Stimulated activated CD4-positive, alpha-beta T cell treated with anti-CD3 and anti-CD28 coated beads, Interleukin-4, amount 100 ng/mL, for 4 hours (primary cell): Measurements from ENCODE around the gene ACD.

Source experiments
- DNase-seq, 2 experiments: peaks; one replicate each; pipeline ENCODE4 v3.0.0-alpha.2; 2020

ACD gene

DNA sequence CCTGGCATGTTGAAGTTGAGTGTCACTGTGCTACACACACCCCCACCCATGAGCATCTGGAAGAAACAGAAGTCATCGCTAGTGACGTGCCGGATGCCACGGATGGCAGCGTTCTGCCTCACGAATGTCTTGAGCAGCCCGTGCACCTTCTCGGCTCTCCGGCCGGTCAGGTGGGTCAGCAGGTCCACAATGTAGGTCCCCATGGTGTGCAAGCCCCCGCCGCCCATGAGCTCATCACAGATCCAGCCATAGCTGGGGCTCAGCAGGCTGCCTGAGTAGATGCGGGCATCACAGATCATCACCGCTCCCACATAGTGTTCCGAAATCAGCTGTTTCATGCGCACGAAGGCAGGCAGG is 15.5 kb upstream of the ACD start:
- DNase-seq, result no peak

DNA sequence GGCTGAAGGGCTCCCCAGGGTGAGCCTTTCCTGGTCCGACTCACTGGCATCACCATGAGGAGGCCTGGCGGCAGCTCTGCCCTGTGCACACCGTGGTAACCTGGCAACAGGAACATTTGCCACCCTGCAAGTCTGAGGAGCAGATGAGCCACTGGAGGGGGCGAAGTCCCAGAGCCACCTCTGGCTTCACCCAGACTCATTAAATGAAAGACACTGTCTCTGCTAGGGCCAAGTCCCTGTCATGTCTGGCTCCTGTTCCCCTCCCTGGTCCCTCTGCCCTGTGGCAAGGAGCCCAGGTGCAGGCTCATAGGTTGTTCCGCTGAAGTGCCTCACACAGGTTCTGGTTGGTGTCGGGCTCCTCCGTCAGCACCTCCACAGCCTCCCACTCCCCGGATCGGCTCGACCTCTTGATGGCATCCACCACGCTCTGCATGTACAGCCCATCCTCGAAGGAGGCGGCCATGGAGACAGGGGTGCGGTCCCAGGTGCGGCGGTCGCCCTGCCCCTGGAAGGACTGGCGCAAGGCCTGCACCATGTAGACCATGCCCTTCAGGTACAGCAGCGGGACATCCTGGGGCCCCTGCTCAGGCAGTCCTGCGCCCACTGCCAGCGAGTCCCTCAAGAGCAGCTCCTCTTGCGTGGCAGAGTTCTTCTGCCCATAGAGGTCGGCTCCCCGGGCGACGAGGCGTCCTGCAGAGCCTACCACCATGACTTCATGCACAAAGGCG is 15.0 kb upstream of the ACD start:
- no peak for DNase-seq

DNA sequence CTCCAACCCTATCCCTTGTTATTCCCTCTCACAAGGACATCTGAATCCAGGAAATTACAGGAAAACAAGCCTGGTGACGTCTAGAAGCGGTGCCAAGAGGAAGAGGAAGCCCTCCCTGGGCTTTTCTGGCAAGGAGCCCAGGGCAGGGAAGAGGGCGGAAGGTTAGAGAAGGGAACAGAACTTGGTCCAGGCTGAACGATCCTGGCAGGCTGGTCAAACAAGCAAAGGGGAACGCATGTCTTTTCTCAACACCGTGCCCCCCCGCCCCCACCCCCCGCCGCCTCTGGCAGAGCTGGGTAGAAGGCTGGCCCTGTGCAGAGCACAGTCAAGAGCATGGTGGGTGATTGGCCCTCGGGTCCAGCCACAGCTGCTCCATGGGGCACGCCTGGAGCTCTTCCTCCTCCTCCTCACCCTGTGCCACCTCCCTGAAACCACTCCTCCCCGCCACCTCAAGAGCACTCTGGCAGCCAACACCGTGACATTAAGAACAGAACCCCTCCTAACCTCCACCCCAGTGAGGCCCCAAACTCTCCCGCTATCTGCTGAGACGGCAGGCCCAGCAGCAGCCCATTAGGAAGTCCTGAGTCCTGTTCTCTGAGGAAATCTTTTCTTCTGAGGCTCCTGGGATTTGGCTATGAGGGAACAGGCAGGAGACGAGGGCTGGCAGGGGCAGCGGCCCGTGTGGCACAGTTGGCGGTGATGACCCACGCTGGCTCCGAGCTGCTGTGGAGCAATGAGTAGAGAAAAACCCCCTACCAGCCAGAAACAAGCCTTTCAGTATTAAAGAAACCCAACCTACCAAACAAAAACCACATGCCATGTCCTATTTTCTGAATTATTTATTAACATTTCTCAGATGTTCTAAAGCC is 13.9 kb upstream of the ACD start:
- no peak for DNase-seq

DNA sequence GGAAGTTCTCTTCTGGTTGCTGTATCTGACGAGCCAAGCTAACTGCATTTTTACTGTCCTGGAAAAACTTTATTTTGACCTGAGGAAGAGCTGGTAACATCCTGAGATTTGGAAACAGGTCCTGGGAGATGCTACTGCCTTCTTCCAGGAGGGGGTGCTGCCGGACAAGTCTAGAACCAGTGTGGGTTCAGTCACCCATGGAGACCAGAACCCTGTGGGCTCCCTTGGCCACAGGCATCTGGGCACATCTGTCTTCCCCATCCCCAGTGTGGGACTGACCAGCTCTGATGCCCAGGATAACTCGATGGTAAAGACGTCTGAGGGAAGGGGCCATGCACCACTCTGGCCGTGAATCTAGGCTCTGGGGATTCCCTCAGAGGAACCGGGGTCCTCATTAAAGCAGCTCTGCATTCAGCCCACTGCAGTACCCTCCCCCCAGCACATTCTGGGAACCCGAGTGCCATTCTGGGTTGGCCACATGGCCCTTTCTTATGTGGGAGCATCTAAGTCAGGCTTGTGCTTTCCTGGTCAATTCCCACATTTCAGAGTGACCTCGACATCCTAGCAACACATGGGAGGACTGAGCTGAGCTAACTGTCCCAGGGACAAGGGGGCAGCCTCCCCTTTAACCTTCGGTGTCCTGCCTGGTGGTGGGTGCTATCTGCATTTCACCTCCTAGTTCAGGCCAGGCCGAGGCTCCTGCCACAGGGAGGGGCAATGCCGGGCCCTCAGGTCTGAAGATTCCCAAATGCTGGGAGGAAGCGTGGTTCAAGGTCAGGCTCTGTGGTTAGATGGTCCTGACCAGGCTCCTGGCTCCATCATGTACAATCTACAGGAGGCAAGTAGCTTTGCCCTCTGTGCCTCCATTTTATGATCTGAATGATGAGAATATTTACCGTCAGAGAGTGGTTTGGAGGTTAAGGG is 12.9 kb upstream of the ACD start:
- peak in 1 of 2 experiments; percentile 40 for DNase-seq

DNA sequence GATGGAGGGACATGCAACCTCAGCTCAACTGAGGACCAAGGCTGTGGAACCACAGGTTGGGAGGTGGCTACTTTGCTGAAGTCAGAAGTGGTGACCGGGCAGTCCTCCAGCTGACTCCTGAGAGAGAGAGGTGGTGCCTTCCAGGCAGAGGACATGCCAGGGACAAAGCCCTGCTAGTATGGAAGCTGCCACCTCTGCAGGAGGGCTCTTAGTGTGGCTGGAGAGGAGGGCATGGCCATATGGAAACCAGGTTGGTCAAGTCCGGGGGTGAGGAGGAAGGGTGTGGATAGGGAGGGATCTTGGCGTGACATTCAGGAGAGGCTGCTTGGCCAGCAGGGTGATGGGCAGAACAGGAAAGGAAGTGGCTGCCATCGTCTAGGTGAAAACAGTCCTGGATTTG is 12.2 kb upstream of the ACD start:
- DNase-seq, result no peak

DNA sequence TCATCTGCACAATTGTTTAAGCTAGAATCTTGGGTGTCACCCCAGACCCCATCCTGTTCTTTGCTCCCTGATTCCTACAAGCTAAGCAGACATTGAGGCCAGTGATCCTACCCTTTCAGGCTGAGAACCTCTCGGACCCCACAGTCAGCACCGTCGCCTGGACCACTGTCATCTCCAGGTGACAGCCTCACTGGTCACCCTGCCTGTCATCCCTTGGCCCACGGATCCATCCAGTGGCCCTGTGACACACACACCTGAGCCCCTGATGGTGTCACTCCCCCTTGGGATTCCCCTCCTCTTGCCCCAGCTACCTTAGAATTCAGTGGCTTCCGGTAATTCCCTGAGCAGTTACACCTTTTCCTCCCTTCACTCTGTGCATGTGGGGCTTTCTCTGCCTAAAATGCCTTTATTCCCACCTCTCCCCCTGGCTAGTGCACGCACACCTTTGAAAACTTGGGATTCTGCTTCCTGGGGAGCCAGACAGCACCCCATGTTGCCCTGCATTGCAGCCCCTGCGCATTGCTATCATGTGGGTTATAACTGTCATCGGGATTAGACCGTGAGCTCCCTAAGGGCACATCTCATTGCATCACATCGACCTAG is 9.5 kb upstream of the ACD start:
- no peak for DNase-seq

DNA sequence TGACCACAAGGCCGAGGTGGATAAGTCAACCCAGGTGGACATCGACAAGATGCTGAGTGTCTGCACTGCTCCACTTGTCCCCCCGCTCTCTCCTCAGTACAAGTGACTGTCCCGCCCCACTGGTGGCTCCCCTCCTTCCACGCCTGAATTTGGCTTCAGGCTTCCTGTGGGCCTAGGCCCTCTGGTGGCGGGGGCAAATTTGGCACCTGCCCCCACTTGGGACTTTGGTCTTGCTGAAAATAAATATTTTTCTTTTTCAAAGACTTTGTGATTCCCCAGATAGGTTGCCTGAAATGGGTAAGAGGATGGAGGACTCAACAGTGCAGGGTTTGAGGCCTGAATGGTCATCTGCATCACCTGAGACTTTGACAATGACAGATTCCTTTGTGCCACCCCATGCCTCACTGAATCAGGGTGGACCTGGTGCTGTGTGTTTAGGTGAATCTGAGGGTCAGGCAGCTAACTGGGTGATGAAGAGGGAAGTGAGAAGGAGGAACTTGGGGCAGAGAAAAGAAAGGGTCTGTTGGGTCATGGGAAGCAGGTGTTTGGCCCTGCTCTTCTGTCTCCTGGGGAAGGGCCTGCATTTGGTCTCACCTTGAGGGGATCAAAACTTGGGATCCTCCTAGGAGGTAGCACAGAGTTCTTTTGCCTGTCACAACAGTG is 8.6 kb upstream of the ACD start:
- no peak for DNase-seq

DNA sequence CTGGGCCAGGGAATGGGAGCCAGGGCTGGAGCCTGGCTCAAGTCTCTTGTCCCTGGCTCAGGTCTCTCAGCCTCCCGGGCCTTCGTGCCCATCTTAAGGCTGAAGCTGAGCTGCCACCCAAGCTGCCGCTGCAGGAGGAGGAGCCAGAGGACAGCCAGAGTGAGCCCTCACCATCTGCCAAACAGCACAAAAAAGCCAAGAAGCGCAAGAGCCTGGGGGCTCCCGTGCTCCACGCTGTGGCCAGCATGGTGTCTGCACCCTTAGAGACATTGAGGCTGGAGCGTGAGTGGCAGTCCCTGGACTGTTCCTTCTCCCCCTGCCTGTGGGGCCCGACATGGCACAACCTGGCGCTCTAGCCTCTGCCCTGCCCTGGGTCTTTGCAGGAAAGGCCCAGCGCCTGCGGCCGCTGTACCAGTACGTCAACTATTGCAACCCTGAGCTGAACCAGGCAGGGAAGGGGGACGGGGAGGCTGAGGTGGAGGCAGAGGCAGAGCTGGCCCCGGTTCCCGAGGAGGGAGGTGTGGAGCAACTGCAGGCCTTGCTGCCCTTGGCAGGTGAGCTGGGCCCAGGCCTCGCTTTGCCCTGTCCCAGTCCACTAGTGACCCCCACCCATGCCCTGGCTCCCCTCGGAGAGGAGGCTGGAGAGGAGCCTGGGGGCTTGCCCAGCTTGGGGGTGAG is 7.9 kb upstream of the ACD start:
- DNase-seq, result peak; percentile 67 to 79

DNA sequence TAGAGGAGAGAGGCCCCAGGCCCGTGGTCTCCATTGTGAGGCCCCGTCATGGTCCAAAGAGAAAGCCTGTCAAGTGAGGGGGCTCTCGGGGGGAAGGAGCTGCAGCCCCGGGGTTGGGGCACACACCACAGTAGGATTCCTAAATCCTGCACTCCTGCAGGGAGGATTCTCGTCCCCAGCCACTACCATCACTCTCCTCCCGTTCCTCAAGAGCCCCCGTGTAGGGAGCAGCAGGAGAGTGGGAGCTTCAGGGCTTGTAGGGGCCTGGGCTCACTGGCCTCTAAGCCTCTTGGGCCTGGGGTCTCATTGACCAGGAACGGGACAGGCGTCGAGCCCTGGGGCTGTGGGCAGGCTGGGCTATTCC is 7.4 kb upstream of the ACD start:
- DNase-seq, result no peak

DNA sequence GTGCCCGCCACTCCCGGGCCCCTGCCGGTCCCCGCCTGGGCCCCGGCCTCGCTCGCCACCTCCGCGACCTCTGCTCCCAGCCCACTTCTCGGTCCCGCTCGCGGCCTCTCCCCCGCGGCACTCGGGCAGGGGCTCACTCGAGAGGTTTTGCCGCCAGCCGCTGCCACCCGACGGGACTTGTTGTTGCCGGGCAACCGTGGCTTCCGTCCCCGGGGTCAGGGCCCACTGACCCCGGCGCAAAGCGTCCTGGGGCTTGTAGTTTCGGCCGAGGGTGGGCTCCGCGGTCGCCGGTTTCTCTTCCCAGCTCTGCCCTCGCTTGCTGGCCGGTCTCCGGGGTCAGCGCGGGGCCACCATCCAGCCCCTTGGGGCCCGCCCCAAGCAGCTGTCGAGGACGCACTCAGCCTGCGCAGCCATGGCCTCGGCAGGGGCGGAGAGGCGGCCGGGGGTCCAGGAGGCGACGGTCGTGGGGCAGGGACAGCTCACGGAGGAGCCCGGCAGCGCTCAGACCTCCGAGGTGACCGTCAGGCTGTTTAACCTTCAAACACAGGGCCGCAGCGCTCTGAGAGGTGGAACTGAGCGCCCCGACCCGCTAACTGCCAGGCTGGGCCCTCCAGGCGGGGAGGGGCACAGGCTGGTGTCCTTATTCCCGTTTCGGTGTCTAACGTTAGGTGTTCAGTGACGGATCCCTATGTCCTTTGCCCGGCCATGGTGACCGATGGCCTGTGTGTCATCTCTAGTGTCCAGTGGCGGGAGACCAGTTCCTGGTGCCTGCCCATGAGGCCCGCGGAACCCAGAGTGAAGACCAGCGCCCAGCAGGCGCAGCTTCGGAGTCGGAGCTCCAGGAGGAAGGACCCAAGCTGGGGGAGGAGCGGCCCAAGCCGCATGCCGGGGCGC is 6.7 kb upstream of the ACD start, which contains the start of the genes C16orf86 and ENKD1:
Gene C16orf86, plus strand, starts transcription at position 256 of the 894 bp plus-strand sequence. Its CDS starts 157 bp downstream, at position 413.
Gene ENKD1, minus strand, starts transcription at position 192 of the 894 bp plus-strand sequence. CDS start 308 bp downstream, outside the sequence.
- peak; percentile 78 to 79 for DNase-seq

DNA sequence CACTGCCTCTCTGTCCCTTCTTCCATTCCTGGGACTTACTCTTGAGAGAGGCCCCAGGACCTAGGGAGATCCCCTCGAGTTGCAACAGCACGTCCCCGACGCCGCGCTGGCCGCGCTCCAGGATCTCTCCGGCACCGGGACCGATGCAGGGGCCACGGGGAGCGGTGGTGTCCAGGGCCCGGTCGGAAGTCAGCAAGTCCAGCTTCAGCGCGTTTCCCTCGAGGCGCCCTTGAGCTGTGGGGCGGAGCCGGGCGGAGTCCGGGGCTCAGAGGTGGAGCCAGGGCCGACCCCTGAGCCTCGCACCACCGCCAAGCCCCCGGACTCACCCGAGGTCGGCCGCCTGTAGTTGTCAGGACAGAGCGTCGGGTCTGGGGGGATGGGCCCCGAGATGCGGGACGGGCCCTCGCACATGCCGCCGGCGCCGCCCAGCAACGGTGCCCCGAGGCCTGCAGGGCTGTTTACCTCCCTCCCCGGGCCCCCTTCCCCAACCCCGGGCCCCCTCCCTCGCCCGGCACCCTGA is 6.0 kb upstream of the ACD start:
- DNase-seq, result no peak

DNA sequence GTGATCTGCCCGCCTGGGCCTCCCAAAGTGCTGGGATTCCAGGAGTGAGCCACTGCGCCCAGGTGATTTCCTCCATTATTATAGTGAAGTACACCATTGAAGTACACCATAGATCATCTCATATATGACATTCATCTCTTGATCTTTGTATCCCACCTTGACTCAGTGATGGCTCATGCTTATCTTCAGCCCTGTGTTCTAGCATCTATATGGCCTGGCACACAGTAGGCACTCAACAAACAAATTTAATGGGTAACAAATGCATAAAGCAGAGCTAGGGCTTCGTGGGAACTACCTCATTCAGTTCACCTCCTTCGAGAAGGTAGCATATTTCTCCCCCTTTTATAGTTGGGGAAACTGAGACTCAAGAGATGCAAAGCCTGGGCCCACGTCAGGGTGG is 5.5 kb upstream of the ACD start:
- DNase-seq, result no peak

DNA sequence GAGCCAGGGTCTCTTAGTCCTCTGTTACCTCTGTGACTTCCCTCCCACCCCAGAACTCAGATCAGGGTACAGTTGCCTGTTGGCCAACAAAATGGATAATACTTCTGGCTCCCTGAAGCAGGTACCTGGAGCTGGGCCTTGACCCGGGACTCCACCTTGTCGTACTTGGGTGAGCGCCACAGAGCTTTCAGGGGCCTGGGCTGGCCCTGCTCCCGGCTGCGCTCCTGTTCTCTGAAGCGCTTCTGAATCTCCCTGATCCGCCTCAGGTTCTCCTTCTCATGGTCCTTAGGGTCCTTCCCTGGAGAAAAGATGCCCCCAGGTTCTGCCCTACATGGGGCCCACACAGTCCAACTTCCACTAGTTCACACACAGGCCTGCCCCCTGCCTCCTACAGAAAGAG is 4.8 kb upstream of the ACD start:
- DNase-seq, result no peak

DNA sequence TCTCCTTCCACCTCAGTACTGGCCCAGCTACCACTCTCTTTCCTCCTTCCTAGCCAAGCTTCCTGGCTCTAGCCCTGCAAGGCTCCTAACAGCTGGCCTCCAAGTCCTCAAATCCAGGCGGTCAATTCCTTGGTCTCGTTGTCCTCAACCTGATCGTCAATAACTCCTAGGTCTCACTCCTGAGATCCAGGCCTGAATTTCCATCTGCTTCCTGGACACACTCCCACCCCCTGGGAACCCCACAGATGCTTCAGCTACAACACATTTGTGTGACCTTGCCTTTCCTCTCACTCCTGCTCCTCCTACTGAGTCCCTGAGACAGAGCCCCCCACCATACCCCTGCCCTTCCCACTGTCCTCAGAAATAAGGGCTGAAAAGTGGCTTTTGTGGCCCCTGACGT is 4.2 kb upstream of the ACD start:
- no peak for DNase-seq

DNA sequence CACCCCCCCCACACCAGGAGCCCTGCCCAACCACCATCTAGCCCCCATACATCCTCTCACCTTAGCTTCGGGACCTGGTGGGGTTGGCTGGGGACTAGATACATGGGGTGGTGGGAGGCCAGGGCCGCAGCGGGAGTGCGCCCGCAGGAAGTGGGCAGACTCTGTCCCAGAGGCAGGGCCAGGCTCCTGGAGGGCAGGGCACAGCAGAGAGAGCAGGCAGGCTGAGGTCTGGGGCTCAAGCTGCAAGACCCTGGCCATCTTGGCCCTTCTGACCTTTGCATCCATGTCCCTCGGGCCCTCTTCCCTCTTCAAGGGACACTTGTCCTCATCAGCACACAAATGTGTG is 3.8 kb upstream of the ACD start:
- no peak for DNase-seq

DNA sequence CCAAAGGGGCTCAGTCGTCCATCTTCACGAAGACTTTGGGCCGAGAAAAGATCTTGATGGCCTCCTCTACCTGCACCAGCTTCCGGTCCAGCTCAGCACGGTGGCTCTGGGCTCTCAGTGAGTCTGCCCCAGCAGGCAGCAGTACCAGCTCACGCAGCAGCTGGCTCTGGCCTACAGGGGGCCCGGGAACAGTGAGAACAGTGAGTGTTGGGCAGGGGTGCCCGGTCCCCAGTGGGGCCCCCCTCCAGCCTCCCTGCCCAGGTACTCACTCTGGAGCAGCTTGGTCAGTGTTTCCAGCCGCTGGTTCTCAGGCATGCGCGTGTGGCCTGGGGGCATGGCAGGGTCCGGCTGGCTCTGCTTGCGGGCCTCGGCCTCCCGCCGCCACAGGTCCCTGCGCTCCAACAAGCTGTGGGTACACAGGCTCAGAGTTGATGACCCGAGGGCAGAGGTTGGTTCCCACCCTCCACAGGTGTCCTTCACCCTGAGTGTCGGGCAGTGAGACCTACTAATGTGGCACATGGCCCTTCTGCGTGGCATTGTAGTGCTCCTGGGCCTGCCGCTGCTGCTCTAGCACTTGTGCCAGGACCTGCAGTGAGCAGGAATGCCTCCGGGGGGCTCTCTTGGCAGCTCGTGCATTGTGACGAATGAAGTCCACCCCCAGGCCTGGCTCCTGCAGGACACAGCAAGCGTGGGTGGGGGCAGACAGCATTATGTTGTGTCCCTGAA is 3.3 kb upstream of the ACD start:
- no peak for DNase-seq

DNA sequence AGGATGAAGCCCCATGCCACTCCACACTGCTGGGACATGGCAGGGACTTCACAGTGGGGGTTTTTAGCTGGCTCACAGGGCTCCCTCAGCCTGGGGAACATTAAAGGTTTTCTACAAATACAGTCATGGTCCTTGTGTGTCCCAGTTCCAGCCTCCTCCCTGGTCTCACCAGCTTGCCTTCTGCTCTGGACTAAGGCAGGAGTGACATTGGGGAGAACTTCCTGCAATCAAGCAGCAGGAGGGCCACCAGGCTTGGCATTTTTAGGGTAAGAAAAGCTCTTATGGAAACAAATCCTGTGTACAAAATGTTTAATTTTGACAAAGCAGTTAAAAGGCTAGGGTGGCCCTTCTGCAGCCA is 2.6 kb upstream of the ACD start:
- DNase-seq, result no peak

DNA sequence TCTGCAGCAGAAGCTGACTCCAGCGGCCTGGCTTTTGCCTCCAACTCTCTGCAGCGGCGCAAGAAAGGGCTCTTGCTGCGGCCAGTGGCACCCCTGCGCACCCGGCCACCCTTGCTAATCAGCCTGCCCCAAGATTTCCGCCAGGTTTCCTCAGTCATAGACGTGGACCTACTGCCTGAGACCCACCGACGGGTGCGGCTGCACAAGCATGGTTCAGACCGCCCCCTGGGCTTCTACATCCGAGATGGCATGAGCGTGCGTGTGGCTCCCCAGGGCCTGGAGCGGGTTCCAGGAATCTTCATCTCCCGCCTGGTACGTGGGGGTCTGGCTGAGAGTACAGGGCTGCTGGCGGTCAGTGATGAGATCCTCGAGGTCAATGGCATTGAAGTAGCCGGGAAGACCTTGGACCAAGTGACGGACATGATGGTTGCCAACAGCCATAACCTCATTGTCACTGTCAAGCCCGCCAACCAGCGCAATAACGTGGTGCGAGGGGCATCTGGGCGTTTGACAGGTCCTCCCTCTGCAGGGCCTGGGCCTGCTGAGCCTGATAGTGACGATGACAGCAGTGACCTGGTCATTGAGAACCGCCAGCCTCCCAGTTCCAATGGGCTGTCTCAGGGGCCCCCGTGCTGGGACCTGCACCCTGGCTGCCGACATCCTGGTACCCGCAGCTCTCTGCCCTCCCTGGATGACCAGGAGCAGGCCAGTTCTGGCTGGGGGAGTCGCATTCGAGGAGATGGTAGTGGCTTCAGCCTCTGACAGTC is 2.0 kb upstream of the ACD start:
- DNase-seq, result no peak
